Activated effector memory CD4-positive, alpha-beta T cell treated with Interleukin-2 at 50 U/mL for 16 hours (primary cell): ENCODE results near the gene ENOPH1.
"Not testable (repeated sequence)": the region's sequence is repeated elsewhere in the genome, so short reads cannot be mapped to it uniquely, and the experiment has no call there.

Experiments
- DNase-seq: peaks from one replicate; pipeline ENCODE4 v3.0.0-alpha.2; 2020

Gene ENOPH1

DNA sequence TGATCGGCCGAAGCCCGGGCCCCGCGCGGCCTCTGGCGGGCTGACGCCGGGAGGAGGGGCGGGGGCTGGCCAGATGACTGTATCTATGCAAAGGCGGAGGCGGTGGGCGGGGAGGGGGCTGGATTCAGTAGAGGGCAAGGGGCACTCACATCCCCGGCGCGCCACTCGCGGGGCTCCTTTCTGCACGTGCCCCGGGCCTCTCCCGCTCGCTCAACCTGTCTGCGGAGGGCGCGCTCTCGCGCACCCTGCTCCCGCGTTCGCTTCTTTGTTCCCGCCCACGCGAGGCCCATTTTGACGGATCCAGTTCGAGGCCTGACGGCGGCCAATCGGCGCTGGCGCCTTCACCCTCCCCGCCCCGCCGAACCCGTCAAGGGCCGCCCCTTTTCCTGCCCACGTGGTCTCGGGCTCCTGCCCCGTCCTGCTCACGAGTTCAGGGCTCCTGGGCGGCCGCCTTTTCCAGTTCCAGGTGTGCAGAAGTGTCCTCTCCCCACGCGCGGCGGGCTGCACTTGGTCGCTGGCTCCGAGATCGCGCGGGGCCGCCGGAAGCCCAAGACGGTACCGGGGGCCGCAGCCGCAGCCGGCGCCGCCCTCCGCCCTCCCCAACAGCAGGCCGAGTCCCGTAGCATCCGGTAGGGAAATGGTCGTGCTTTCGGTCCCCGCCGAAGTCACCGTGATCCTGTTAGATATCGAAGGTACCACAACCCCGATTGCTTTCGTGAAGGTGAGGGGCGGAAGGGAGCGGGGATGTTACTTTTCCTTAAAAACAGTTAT, at the start of gene ENOPH1, which contains the start of gene HNRNPDL:
TSS of gene ENOPH1 (plus strand) at position 398 of the 771 bp plus-strand sequence. CDS start at position 638, 240 bp downstream.
TSS of gene HNRNPDL (minus strand) at position 270 of the 771 bp plus-strand sequence. CDS start 772 bp downstream, outside the sequence.
- peak; percentile 93 for DNase-seq

DNA sequence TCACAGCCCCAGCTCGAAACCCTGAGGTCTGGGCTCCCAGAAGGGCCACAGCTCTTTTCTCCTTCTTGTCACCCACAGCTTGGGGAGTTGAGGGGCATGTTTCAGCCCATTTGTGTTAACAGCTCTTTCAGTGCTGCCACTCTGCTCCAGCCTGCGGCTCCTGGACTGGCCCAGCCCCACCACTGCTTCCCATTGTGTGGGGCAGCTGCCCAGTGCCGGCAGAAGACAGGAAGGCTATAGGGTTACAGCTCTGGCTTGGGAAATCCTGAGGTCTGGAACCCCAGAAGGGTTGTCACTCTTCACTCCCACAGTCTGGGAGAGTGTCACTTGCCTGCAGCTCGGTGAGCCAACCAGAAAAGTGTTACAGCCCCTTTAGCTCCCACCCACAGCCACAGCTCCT, 49.6 kb upstream of the ENOPH1 start:
- no peak for DNase-seq

DNA sequence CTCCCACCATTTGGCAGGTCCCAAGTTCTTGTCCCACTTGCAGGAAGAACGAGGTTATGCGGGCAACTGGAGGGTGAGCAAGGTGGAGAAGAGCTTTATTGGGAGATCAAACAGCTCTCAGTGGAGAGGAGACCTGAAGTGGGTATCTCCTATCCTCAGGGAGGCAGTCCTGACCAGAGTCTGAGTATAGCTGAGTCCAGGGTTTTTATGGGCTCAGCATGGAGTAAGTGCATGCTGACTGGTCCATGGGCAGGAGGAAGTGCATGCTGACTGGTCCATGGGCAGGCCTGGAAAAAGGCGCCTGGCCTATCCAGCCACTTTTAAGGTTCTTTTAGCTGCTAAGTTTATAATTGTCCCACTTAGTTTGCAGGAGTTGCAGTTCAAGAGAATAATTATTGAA, 49.2 kb upstream of the ENOPH1 start:
- DNase-seq = no peak

DNA sequence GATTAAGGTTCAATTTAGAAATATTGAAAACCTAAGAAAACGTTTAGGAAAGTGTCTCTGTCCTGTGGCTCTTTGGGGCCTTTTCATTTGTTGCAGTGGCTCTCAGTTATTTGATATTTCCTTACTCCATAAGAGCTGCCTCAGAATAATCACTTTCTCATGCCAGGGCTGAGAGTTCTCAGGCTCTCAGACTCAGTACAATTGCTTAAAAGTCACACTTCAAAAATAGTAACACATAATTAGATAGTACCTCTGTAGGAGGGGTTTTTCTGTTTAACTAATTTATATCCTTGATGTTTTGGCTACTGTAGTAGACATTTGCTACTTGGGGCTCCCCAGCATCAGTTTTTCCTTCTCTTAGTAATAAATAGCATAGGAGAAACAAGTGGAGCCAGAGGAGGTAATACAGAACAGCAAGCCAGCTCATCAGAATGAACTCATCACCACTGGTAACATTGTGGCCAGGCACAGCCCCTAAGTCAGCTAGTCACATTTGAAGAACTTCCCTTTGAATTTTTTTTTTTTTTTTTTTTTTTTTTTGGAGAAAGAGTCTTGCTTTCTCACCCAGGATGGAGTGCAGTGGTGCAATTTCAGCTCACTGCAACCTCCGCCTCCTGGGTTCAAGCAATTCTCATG, 48.6 kb upstream of the ENOPH1 start:
- no peak for DNase-seq

DNA sequence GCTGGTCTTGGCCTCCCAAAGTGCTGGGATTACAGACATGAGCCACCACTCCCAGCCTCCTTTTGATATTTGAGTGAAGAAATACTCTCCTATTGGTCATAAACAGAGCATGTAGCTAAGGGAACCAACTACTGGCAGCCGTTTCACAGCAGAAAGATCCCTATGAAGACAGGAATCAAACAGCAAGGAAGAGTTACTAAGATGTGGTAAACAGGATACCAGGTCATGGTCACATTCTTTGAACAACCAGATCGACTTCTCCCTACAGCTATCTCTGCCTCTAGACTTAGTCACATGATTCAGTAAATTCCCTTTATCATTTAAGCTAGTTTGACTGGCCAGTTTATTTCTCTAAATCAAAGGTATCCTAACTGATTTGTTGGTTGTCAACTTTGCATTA, 47.6 kb upstream of the ENOPH1 start:
- DNase-seq = no peak

DNA sequence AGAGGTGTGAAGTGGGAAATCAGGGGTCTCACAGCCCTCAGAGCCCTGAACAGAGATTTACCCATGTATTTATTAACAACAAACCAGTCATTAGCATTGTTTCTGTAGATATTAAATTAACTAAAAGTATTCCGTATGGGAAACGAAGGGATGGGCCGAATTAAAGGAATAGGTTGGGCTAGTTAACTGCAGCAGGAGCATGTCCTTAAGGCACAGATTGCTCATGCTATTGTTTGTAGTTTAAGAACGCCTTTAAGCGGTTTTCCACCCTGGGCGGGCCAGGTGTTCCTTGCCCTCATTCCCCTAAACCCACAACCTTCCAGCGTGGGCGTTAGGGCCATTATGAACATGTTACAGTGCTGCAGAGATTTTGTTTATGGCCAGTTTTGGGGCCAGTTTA, 44.1 kb upstream of the ENOPH1 start:
- not testable (repeated sequence) for DNase-seq

DNA sequence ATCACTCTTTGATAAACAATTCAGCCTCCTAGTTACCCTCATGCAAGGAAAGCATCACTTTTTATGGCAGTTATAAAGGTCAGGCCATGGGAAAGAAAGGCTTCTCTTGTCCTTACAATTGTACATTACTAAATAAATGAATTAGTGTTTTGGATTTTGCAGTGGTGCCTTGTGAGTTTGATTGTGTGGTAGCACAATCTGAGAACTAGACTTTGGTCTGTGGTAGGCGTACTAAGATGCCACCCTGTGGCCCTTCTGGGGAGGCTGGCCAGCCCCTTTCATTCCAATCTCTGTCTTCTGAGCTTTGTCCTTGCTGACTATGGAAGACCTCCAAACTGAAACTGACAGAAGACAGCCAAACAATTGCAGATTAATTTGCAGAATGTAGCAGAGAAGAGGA, 42.0 kb upstream of the ENOPH1 start:
- DNase-seq = no peak

DNA sequence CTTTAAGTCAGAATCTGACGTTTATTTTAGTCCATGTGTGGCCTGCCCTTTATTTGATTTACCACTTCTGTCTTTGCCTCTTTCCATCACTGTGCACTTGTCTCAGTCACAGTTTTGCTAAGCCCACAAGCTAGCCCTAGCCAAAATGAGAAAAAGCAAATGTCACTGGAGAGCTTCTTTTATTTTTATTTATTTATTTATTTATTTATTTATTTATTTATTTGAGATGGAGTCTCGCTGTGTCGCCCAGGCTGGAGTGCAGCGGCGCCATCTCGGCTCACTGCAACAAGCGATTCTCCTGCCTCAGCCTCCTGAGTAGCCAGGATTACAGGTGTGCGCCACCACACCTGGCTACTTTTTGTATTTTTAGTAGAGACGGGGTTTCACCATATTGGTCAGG, 40.3 kb upstream of the ENOPH1 start:
- not testable (repeated sequence) for DNase-seq

DNA sequence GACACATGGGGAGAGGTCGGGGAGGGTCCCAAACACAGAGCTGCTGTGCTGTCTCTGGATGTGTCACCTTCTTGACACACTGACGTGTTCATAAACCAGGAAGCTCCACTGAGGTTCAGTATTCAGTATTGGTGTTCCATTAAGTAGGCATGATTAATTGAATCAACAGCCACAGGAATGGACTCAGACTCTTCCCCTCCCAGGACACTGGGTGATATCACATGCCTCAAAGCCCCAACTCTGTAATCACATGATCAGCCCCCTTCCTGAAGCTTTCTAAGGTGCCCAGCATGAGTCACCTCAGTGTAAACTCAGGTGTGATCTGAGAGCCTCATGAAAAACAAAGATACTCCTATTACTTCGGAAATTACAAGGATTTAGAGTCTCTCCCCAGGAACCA, 35.5 kb upstream of the ENOPH1 start:
- no peak for DNase-seq

DNA sequence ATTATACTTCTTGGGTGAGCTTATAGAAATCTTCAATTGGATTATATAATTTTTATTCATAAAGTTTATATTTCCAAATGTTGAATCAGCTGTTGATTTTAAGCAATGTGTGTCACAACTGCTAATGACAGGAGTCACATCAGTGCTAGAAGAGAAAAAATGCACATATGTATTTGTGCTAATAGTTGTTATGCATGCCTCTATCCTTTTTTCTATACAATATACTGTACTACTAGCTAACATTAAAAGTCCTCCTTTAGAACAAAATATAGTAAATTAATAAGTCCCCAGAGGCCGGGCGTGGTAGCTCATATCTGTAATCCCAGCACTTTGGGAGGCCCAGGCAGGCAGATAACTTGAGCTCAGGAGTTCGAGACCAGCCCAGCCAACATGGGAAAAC, 32.9 kb upstream of the ENOPH1 start:
- DNase-seq = no peak

DNA sequence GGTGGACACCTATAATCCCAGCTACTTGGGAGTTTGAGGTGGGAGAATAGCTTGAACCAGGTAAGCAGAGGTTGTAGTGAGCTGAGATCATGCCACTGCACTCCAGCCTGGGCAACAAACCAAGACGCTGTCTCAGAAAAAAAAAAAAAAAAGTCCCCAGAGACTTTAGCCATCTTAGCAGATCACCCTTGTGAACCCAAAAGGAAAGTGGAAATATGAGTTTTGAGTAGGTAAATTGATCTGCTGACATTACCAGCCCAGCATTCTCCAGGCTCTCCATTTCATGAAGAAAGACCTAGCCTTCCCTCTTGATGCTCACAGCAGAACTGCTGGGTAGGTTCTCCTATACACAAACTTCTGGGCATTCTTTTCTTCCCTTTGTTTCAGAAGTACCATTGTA, 32.1 kb upstream of the ENOPH1 start:
- no peak for DNase-seq

DNA sequence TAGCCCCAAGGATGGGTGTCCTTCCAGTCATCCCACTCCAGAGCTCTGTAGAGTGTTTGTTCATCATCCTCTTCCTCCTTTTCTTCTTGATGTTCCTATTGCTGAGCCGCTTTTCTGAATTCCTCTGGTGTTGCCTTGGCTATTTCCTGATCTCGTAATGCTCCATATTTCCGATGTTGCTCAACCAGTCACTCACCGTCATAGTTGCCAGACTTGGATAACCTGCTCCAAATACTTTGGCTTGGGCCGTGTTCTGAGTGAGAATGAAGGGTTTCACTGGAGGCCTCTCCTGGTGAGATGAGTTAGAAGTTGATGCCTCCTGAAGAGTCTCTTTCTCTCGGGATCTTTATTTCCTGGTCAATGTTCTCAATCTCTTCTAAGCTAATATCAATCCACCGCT, 28.8 kb upstream of the ENOPH1 start:
- DNase-seq = no peak

DNA sequence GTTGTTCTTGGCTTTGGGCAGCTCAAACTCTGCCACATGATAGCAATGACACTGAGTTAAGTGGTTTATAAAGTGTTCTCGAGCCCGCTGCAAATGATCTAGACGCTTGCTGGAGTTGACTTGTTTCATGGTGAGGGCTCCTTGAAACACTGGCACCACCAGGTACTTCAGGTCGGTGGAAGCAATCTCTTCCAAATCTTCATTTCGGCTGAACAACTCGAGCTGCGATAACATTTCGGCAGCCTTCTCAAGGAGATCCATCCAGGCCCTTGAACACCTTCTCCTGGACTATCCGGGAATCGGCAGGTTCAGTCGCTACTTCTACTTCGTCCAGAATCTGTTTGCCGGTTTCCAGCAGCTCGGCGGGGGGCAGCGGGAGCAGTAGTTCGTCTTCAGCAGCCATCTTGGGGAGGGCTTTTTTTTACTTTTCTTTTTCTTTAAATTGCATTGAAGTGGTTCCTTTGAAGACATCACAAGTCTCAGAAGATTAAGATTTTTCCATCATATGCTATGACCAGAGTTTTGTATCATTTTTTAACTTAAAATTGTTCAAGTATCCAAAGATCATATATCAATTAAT, 28.1 kb upstream of the ENOPH1 start:
- DNase-seq = no peak

DNA sequence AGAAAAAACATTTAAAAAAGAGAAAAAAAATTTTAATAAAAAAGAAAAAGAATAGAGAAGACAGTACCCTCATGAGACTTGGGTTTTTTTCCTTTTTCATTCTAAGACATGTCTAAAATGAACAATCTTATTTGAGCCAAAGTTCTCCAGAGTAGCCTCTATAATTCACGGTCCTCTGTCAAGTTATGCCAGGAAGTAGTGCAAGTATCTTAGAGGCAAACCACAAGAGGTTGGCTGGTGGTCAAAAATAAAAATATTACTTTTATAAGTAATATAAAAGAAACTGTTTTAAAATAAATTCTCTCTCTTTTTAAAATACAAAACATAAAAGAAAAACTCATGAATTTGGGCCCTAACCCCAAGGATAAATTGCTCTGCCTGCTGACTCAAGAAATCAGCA, 26.7 kb upstream of the ENOPH1 start:
- no peak for DNase-seq

DNA sequence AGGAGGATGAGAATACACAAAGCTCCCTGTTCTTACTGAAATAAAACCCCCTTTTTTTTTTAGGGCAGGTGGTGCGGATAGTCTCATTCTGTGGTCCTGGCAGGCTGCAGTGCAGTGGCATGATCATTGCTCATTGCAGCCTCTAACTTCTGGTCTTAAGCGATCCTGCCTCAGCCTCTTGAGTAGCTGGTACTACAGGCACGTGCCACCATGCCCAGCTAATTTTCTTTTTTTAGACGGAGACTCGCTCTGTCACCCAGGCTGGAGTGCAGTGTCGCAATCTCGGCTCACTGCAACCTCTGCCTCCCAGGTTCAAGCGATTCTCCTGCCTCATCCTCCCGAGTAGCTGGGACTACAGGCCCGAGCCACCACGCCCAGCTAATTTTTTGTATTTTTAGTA, 15.3 kb upstream of the ENOPH1 start:
- not testable (repeated sequence) for DNase-seq

DNA sequence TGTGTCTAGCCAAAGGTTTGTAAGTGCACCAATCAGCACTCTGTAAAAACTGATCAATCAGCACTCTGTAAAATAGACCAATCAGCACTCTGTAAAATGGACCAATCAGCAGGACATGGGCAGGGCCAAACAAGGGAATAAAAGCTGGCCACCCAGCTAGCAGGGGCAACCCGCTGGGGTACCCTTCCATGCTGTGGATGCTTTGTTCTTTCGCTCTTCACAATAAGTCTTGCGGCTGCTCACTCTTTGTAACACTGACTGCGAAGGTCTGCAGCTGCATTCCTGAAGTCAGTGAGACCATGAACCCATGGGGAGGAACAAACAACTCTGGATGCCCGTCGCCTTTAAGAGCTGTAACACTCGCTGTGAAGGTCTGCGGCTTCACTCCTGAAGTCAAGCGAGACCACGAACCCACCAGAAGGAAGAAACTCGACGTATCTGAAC, 14.4 kb upstream of the ENOPH1 start:
- DNase-seq = no peak

DNA sequence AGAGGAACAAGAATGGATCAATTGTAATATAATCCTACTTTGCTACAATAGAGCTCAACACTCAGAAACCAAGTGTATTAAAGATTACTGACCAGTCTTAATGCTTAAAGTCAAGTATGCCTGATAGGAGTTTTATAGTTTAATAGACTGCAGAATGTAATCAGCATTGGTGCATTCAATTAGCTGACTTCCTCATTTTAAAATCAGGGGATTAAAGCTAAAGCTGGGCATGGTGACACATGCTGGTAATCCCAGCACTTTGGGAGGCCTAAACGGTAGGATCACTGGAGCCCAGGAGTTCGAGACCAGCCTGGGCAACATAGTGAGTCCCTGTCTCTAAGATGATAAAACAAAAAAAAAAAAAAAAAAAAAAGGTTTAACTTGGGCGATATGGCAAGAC, 10.9 kb upstream of the ENOPH1 start:
- no peak for DNase-seq

DNA sequence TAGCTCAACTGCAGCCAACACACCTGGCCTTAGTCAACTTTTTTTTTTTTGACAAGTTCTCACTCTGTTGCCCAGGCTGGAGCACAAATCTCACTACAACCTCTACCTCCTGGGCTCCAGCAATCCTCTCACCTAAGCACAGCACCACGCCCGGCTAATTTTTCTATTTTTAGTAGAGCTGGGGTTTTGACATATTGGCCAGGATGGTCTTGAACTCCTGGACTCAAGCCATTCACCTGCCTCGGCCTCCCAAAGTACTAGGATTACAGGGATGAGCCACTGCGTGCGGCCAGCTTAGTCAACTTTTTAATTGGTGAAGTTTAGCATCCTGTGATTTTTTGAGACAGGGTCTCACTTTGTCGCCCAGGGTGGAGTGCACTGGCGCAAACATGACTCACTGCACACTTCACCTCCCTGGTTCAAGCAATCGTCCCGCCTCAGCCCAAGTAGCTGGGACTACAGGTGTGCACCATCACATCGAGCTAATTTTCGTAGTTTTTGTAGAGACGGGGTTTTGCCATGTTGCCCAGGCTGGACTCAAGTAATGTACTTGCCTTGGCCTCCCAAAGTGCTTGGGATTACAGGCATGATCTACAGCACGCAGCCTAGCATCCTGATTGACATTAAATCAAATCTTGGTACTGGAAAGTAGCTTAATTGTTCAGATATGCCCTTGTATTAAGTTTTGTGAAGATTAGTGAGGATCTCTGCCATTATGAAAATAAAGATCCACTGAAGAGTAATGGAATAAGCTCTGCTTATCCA, 8.4 kb upstream of the ENOPH1 start:
- DNase-seq = no peak

DNA sequence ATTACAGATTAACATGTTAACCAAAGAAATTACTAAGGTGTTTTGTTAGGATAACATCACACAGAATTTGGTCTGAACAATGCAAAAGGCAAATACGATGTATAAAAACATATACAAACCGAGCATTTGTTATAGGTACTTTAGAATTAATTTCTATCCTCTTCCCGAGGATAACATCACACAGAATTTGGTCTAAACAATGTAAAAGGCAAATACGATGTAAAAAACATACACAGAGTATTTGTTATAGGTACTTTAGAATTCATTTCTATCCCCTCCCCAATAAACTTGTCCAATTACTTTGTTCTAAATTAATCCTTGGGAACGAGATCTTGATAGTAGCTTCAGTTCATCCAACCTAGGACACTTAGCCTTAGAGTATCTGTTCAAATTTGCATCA, 7.8 kb upstream of the ENOPH1 start:
- DNase-seq = no peak

DNA sequence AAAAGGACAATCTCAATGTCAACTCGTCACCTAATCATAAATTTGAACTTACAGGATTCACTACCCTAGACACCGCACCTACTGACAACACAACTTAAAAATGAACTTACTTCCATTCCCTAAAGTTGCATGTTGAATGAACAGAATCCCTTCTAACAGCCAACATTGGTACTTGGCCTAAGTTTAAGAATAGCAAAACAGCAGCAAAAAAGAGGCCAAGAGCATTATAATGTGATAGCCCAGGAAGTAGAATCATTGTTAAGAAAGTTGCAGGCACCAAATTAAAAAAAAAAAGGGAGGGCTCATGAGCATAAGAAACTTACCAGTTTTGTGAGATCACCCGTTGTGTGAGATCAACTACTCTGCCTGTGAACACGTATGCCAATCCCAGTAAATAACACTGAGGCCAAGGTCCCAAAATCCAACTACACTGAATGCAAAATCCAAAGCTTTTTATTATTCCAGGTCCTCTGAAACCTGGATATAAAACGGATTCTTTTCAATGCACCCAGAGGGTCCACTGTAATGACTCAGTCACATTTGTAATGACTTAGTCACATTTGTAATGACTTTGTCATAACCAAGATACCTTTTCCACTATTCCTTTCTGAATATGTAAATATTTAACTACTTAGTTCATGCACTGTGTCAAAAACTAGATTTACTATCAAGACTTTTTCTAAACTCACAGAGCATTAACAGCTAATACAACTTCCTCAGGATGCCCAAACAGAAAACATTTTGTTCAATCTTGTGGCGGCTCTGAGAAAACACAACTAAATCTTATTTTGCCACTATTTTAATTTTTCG, 6.9 kb upstream of the ENOPH1 start:
- DNase-seq = no peak

DNA sequence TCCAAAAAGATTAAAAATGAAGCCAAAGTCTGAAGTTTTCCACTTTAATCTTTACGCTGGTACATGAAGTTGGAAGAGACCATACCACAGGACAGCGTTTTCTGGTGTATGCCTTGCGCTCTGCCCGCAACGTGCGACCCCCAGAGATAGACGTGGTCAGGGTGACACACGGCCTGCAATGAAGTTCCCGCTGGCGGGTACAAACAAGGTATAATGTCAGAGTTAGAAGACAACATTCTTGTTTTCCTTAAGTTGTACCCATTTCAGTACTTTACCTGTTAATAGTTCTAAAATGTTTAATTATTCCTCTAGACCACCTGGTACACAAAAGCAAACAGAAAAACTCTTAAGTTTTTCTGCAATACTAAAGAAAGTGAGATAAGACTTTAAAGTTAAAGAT, 4.9 kb upstream of the ENOPH1 start:
- no peak for DNase-seq

DNA sequence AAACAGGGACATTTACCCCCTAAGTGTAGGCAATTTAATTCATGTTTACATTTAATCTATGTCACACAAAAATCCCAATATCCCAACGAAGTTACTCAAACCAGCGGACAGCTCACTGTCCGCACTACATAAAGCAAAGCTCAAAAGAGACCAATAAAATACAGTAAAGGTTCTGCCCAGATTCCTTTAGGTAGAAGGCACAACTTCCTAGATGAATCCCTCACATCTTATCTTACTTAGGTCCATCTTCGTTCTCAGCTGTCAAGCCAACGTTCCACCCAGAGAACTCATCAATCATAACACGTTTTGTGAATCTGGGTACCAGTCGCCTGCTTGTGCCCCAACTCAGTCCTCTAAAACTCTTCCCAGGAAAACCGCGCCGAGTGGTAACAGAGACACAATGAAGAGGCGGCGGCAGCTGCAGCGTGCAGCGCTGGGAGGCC, 1.8 kb upstream of the ENOPH1 start:
- DNase-seq = no peak
